Measurements from ENCODE around the gene SNX13. TPM values are rescaled to one million over a fixed set of nuclear protein-coding genes. Genes with fewer than 3 reads are reported as not detected.

The SNX13 gene
- total RNA-seq, 1 donor from 2014 or later, result 62.6 TPM

GRCh38 chr7:17746020-17746530 is 194.2 kb downstream of the SNX13 start:
- no peak for DNase-seq
- no peak for ATAC-seq
- intact Hi-C loops (cut with micrococcal nuclease), result no loop called here

GRCh38 chr7:17745610-17746009 is 194.7 kb downstream of the SNX13 start:
- intact Hi-C loops (cut with micrococcal nuclease), result no loop called here
- DNase-seq (no peak), ATAC-seq (no peak)

- no peak for ATAC-seq
- intact Hi-C loops (cut with micrococcal nuclease), result no loop called here
- no peak for DNase-seq
These were observed 197.0 kb downstream of the SNX13 start for GRCh38 chr7:17743316-17743715.

DNA sequence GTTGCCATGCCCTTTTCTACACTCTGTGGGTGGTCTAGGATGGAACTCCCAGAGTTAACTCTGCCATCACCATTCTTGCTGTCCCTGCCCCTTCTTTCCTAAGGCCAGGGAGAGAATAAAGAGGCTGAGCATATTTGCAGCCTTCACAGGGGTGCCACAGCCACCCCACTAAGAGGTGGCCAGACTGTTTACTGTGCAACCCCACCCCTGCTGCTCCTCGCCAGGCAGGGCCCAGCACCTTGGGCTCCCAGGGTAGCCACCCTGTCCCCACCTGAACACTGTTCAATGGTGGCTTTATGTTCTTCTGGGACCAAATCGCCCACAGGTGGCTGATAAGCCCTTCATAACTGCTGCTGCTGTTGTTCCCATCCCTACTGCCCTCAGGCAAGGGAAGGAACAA is 198.9 kb downstream of the SNX13 start:
- DNase-seq, result no peak
- intact Hi-C loops (cut with micrococcal nuclease), result no loop called here
- no peak for ATAC-seq

Other genes with a start within 250 kb of the SNX13 start
- not detected for gene PRPS1L1, start 87.4 kb upstream of the SNX13 start, total RNA-seq